Thoracic aorta (tissue), 2 donors: ENCODE results near the gene SCARF1. TPM values are rescaled to one million over a fixed set of nuclear protein-coding genes. Genes with fewer than 3 reads are reported as not detected.

Experiments used
- ATAC-seq: fragments of 150-250 bp; one replicate; pipeline ENCODE4 v1.8.0; 2017; ENCODE audit warnings: low read depth; ENCODE audit not compliant: insufficient number of reproducible peaks, low FRiP score
- DNase-seq: peaks from one replicate; pipeline ENCODE4 v3.0.0-alpha.2; 2020; ENCODE audit warnings: low spot score
- H3K27ac ChIP-seq, 2 donors: fragments of 200-600 bp; sonication (generic); 1 replicate in 1 of 2; 2 replicates in 1 of 2; pipeline ENCODE4 v1.5.1; 2016; ENCODE audit warnings: mild to moderate bottlenecking in 2 of 2, moderate library complexity in 2 of 2
- H3K27me3 ChIP-seq: fragments of 200-600 bp; sonication (generic); replicated peaks from 2 replicates; pipeline ENCODE4 v1.6.0; 2016; ENCODE audit warnings: mild to moderate bottlenecking; ENCODE audit not compliant: insufficient read depth
- H3K36me3 ChIP-seq: fragments of 200-600 bp; sonication (generic); one replicate; pipeline ENCODE4 v1.5.1; 2016
- H3K4me1 ChIP-seq, 2 donors: fragments of 200-600 bp; sonication (generic); 1 replicate in 1 of 2; 2 replicates in 1 of 2; pipeline versions ENCODE4 v1.5.1 to v1.6.0; 2016; ENCODE audit warnings: low read depth in 2 of 2, mild to moderate bottlenecking in 1 of 2; ENCODE audit not compliant: control insufficient read depth in 1 of 2
- H3K4me3 ChIP-seq: fragments of 200-600 bp; sonication (generic); 2 replicates; pipeline ENCODE4 v1.5.1; 2016; ENCODE audit warnings: mild to moderate bottlenecking
- H3K9me3 ChIP-seq: fragments of 200-600 bp; sonication (generic); 2 replicates; pipeline ENCODE4 v1.5.1; 2016
- total RNA-seq, 2 donors: library from RNA; depleted of rRNA; stranded (reverse); fragments of >200 nt; gene quantifications; one replicate each; pipeline versions ENCODE4 v1.1.0 to v1.2.3, GENCODE V29; 2016
- TF ChIP-seq, protein P1 (sequence below): fragments of 200-600 bp; sonication (generic); IDR thresholded peaks from one replicate; pipeline ENCODE4 v1.5.1; 2019; ENCODE audit warnings: antibody characterized with exemption

SCARF1 gene
- total RNA-seq, 2 donors from 2014 or later: 17.6 to 19.1 TPM

DNA sequence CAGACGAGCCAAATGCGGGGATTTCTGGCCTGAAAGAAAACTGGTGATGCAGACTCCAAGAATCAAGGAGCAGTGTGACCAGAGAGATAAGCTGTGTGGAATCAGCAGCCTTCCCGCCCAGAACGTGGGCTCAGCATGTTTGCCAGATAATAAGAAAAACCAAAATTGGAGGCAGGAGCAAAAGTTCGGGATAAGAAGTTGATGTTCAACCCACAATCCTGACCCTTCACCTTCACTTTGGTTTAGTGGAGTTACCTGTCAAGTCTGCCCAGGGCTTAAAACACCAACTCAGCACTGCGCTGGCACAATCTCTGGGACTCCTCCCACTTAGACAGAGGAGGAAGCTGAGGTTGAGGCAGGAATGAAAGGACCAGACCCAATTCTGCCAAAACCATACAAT, 20.0 kb downstream of the SCARF1 start:
- Histone ChIP-seq H3K9me3 (no peaks in the 10 kb centered on the region), H3K27me3 (no peaks in the 10 kb centered on the region), H3K4me3 (no peak overlapping the region), H3K36me3 (no peaks in the 10 kb centered on the region), H3K27ac (no peak overlapping the region), H3K4me1 (peaks cover 13 to 21% of the 10 kb centered on the region in 2 donors)
- TF ChIP-seq, protein P1, sequence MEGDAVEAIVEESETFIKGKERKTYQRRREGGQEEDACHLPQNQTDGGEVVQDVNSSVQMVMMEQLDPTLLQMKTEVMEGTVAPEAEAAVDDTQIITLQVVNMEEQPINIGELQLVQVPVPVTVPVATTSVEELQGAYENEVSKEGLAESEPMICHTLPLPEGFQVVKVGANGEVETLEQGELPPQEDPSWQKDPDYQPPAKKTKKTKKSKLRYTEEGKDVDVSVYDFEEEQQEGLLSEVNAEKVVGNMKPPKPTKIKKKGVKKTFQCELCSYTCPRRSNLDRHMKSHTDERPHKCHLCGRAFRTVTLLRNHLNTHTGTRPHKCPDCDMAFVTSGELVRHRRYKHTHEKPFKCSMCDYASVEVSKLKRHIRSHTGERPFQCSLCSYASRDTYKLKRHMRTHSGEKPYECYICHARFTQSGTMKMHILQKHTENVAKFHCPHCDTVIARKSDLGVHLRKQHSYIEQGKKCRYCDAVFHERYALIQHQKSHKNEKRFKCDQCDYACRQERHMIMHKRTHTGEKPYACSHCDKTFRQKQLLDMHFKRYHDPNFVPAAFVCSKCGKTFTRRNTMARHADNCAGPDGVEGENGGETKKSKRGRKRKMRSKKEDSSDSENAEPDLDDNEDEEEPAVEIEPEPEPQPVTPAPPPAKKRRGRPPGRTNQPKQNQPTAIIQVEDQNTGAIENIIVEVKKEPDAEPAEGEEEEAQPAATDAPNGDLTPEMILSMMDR: no peak
- DNase-seq: no peak
- ATAC-seq: no peak

DNA sequence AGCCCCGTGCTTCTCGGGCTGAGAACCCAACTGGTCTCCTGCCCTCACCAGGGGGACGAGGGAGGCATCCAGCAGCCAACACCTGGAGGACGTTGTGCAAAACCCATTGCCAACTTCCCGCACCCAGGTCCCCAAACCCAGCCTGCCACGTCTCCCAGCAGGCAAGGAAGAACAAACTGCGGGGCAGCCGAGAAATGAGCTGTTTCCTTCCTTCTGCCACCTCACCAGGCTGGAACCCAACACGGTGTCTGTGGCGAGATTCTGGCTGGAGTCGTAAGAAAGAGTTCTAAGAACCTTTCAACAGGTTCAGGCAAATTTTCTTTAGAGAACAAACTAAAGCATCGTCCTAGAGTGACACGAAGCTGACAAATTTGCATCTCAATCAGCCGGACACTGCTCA, 20.5 kb downstream of the SCARF1 start:
- DNase-seq: no peak
- Histone ChIP-seq H3K4me1 (peaks cover 13 to 21% of the 10 kb centered on the region in 2 donors), H3K27ac (no peak overlapping the region), H3K9me3 (no peaks in the 10 kb centered on the region), H3K4me3 (no peak overlapping the region), H3K27me3 (no peaks in the 10 kb centered on the region), H3K36me3 (no peaks in the 10 kb centered on the region)
- no peak for ATAC-seq
- TF ChIP-seq, protein P1: no peak

DNA sequence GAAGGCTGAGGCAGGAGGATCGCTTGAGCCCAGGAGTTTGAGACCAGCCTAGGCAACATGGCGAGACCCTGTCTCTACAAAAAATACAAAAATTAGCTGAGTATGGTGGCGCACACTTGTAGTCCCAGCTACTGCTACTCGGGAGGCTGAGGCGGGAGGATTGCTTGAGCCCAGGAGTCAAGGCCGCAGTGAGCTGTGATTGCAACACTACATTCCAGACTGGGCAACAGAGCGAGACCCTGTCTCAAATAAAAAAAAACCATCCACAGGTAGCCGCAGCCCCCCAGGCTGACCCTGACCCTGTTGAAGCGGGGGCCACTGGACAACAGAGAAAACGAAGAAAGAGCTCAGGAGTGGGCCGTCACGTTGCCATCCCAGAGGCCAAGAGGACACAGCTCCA, 20.9 kb downstream of the SCARF1 start:
- H3K4me3 ChIP-seq: no peak overlapping the region
- no peak for DNase-seq
- H3K9me3 ChIP-seq: no peaks in the 10 kb centered on the region
- no peaks in the 10 kb centered on the region for H3K36me3 ChIP-seq
- no peak for ATAC-seq
- TF ChIP-seq, protein P1: no peak
- H3K4me1 ChIP-seq: peaks cover 11 to 17% of the 10 kb centered on the region in 2 donors
- H3K27ac ChIP-seq: no peak overlapping the region
- H3K27me3 ChIP-seq: no peaks in the 10 kb centered on the region

GRCh38 chr17:1623057-1623630, 22.4 kb downstream of the SCARF1 start:
- Histone ChIP-seq H3K4me3 (no peak overlapping the region), H3K27ac (no peak overlapping the region), H3K9me3 (no peaks in the 10 kb centered on the region), H3K27me3 (no peaks in the 10 kb centered on the region), H3K4me1 (peaks cover 7 to 12% of the 10 kb centered on the region in 2 donors), H3K36me3 (no peaks in the 10 kb centered on the region)
- TF ChIP-seq, protein P1: no peak
- ATAC-seq (no peak), DNase-seq (no peak)

DNA sequence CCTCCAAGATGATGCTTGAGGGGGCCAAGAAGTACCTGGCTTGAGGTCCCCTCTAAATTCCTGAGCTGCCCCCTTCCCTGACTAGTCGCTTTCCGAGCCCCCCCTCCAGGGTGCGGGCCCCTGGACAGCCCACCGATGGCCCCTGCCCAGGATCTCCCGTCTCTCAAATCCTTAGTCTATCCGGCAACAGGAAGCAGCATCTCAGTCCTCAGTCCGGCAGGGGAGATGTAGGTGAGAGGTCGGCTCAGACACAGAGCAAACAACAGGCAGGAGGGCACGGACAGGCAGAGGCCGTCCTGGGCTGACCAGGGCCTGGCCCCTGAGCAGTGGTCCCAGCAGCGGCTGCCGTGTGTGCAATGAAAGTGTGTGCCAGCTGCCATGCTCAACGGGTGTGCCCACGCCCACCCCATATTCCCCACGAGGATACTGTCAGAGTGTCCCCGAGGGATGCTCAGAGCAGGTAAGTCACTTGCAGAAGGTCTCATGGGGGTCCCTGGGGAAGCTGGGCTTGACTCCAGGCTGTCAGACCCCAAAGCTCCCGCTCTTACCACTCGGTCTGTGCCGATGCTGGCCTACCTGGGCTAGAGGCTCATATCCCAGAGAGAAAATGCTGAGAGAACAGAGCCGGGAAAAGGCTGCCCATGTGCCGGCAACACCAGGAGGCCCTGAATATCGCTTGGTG, 24.1 kb downstream of the SCARF1 start:
- DNase-seq (no peak), ATAC-seq (no peak)
- TF ChIP-seq, protein P1: no peak
- Histone ChIP-seq H3K36me3 (no peaks in the 10 kb centered on the region), H3K4me3 (no peak overlapping the region), H3K27ac (no peak overlapping the region), H3K27me3 (no peaks in the 10 kb centered on the region), H3K4me1 (peaks cover 0 to 2% of the 10 kb centered on the region in 2 donors), H3K9me3 (no peaks in the 10 kb centered on the region)
